ENCODE measurements around the gene BANK1.

BANK1 gene

GRCh38 chr4:101831816-101832215 is 41.3 kb downstream of the BANK1 start:
- no peak overlapping the region for H2AFZ ChIP-seq (ENCODE audit: low read length)

GRCh38 chr4:101833480-101833879 is 43.0 kb downstream of the BANK1 start:
- Histone ChIP-seq H3K9me2 (ENCODE audit: low read depth, low read length) (no peaks in the 10 kb centered on the region), H3K9me3 (ENCODE audit: low read length) (no peaks in the 10 kb centered on the region), H2AFZ (ENCODE audit: low read length) (no peak overlapping the region), H3K27ac (ENCODE audit: low read depth, low read length, poor library complexity, severe bottlenecking) (no peak overlapping the region), H3K27me3 (ENCODE audit: insufficient read depth, low read length) (no peaks in the 10 kb centered on the region), H3K4me3 (ENCODE audit: low read depth, low read length, poor library complexity, severe bottlenecking) (no peak overlapping the region), H3K9ac (ENCODE audit: low read length) (no peak overlapping the region), H3K4me1 (ENCODE audit: insufficient read depth, low read length, severe bottlenecking) (peaks cover 8% of the 10 kb centered on the region), H3F3A (ENCODE audit: insufficient read depth, low read length) (no peaks in the 10 kb centered on the region), H3K4me2 (ENCODE audit: low read length) (no peak overlapping the region), H4K20me1 (ENCODE audit: insufficient read depth, low read length) (no peaks in the 10 kb centered on the region), H3K79me2 (ENCODE audit: insufficient read depth, low read length) (peaks cover 2% of the 10 kb centered on the region; the same call in 1 of the 2 replicates), H3K36me3 (ENCODE audit: insufficient read depth, low read length) (peaks cover 28% of the 10 kb centered on the region; the same call in 1 of the 2 replicates)
- no peak for TF ChIP-seq CTCF (IDR thresholded peaks at IDR 0.05; ENCODE audit: low read length)
- no peak for TF ChIP-seq EZH2 (IDR thresholded peaks at IDR 0.05; ENCODE audit: borderline replicate concordance, low read length)

More at GRCh38 chr4:101831816-101832215, 41.3 kb downstream of the BANK1 start:
- Histone ChIP-seq H3K79me2 (ENCODE audit: insufficient read depth, low read length) (peaks cover 9% of the 10 kb centered on the region; the same call in 1 of the 2 replicates), H3K27ac (ENCODE audit: low read depth, low read length, poor library complexity, severe bottlenecking) (no peak overlapping the region), H3K4me3 (ENCODE audit: low read depth, low read length, poor library complexity, severe bottlenecking) (no peak overlapping the region), H3F3A (ENCODE audit: insufficient read depth, low read length) (no peaks in the 10 kb centered on the region), H4K20me1 (ENCODE audit: insufficient read depth, low read length) (no peaks in the 10 kb centered on the region), H3K9me2 (ENCODE audit: low read depth, low read length) (no peaks in the 10 kb centered on the region), H3K4me1 (ENCODE audit: insufficient read depth, low read length, severe bottlenecking) (peaks cover 8% of the 10 kb centered on the region), H3K9me3 (ENCODE audit: low read length) (no peaks in the 10 kb centered on the region), H3K4me2 (ENCODE audit: low read length) (no peak overlapping the region), H3K36me3 (ENCODE audit: insufficient read depth, low read length) (peaks cover 28% of the 10 kb centered on the region; the same call in 1 of the 2 replicates), H3K9ac (ENCODE audit: low read length) (no peak overlapping the region), H3K27me3 (ENCODE audit: insufficient read depth, low read length) (no peaks in the 10 kb centered on the region)
- TF ChIP-seq EZH2 (IDR thresholded peaks at IDR 0.05; ENCODE audit: borderline replicate concordance, low read length): no peak
- TF ChIP-seq CTCF (IDR thresholded peaks at IDR 0.05; ENCODE audit: low read length): no peak

GRCh38 chr4:101835121-101835904 is 44.8 kb downstream of the BANK1 start:
- Histone ChIP-seq H3K4me3 (ENCODE audit: low read depth, low read length, poor library complexity, severe bottlenecking) (no peak overlapping the region), H3K4me2 (ENCODE audit: low read length) (no peak overlapping the region), H3K27me3 (ENCODE audit: insufficient read depth, low read length) (no peaks in the 10 kb centered on the region), H3K36me3 (ENCODE audit: insufficient read depth, low read length) (peaks cover 28% of the 10 kb centered on the region; the same call in 1 of the 2 replicates), H3K9ac (ENCODE audit: low read length) (no peak overlapping the region), H3K9me2 (ENCODE audit: low read depth, low read length) (no peaks in the 10 kb centered on the region), H2AFZ (ENCODE audit: low read length) (no peak overlapping the region), H4K20me1 (ENCODE audit: insufficient read depth, low read length) (no peaks in the 10 kb centered on the region), H3K9me3 (ENCODE audit: low read length) (no peaks in the 10 kb centered on the region), H3K27ac (ENCODE audit: low read depth, low read length, poor library complexity, severe bottlenecking) (no peak overlapping the region), H3K79me2 (ENCODE audit: insufficient read depth, low read length) (no peaks in the 10 kb centered on the region; the same call in 1 of the 2 replicates), H3F3A (ENCODE audit: insufficient read depth, low read length) (no peaks in the 10 kb centered on the region), H3K4me1 (ENCODE audit: insufficient read depth, low read length, severe bottlenecking) (peaks cover 8% of the 10 kb centered on the region)
- no peak for TF ChIP-seq EZH2 (IDR thresholded peaks at IDR 0.05; ENCODE audit: borderline replicate concordance, low read length)
- no peak for TF ChIP-seq CTCF (IDR thresholded peaks at IDR 0.05; ENCODE audit: low read length)

All from OCI-LY1 (cell line).